ENCODE data around the gene FAM20A. TPM values are rescaled to one million over a fixed set of nuclear protein-coding genes. Genes with fewer than 3 reads are reported as not detected.

Gene FAM20A
- total RNA-seq, 1 donor from 2014 or later = 0.14 TPM

GRCh38 chr17:68572138-68572842, 28.9 kb downstream of the FAM20A start:
- no peaks in the 10 kb centered on the region for H3K9me3 Mint-ChIP-seq (ENCODE audit: unreplicated experiment)
- FAIRE-seq = no peak

GRCh38 chr17:68570526-68570925, 30.6 kb downstream of the FAM20A start:
- Histone ChIP-seq H4K20me1 (ENCODE audit: insufficient read depth, low read length) (no peaks in the 10 kb centered on the region), H3K4me2 (ENCODE audit: low read length) (no peak overlapping the region), H3K9me3 (ENCODE audit: insufficient read depth, low read depth, low read length) (no peaks in the 10 kb centered on the region), H3K4me3 (ENCODE audit: insufficient read depth, low read depth, low read length) (no peak overlapping the region), H3K4me1 (ENCODE audit: insufficient read depth, low read length) (no peaks in the 10 kb centered on the region), H2AFZ (ENCODE audit: low read depth, low read length) (no peak overlapping the region), H3K79me2 (ENCODE audit: insufficient read depth, low read length) (no peaks in the 10 kb centered on the region), H3K36me3 (ENCODE audit: insufficient read depth, low read length) (no peaks in the 10 kb centered on the region), H3K27ac (ENCODE audit: low read depth, low read length) (no peak overlapping the region), H3K9ac (ENCODE audit: low read length) (no peak overlapping the region), H3K27me3 (ENCODE audit: insufficient read depth, low read length) (no peaks in the 10 kb centered on the region)
- Mint-ChIP-seq H3K27me3 (ENCODE audit: low read depth, unreplicated experiment) (peaks cover 7% of the 10 kb centered on the region), H3K27ac (ENCODE audit: unreplicated experiment) (no peak overlapping the region), H3K4me1 (ENCODE audit: low read depth, unreplicated experiment) (no peaks in the 10 kb centered on the region), H3K4me3 (ENCODE audit: unreplicated experiment) (no peak overlapping the region), H3K9me3 (ENCODE audit: unreplicated experiment) (no peaks in the 10 kb centered on the region), H3K36me3 (ENCODE audit: low read depth, unreplicated experiment) (no peaks in the 10 kb centered on the region)
- TF ChIP-seq EZH2 (IDR thresholded peaks at IDR 0.05; ENCODE audit: insufficient read depth, low read length) (no peak), CTCF (IDR thresholded peaks at IDR 0.05; ENCODE audit: insufficient read depth, low read depth, low read length) (no peak)
- DNase-seq (ENCODE audit: low read depth) (no peak), FAIRE-seq (no peak)

More at GRCh38 chr17:68572138-68572842, 28.9 kb downstream of the FAM20A start:
- DNase-seq (ENCODE audit: low read depth) = no peak
- Histone ChIP-seq H3K36me3 (ENCODE audit: insufficient read depth, low read length) (no peaks in the 10 kb centered on the region), H3K27me3 (ENCODE audit: insufficient read depth, low read length) (no peaks in the 10 kb centered on the region), H3K4me2 (ENCODE audit: low read length) (no peak overlapping the region), H3K9ac (ENCODE audit: low read length) (no peak overlapping the region), H3K27ac (ENCODE audit: low read depth, low read length) (no peak overlapping the region), H3K79me2 (ENCODE audit: insufficient read depth, low read length) (no peaks in the 10 kb centered on the region), H4K20me1 (ENCODE audit: insufficient read depth, low read length) (no peaks in the 10 kb centered on the region), H3K9me3 (ENCODE audit: insufficient read depth, low read depth, low read length) (no peaks in the 10 kb centered on the region), H2AFZ (ENCODE audit: low read depth, low read length) (no peak overlapping the region), H3K4me3 (ENCODE audit: insufficient read depth, low read depth, low read length) (no peak overlapping the region), H3K4me1 (ENCODE audit: insufficient read depth, low read length) (no peaks in the 10 kb centered on the region)
- peaks cover 5% of the 10 kb centered on the region for H3K4me1 Mint-ChIP-seq (ENCODE audit: low read depth, unreplicated experiment)
- H3K27me3 Mint-ChIP-seq (ENCODE audit: low read depth, unreplicated experiment) = peaks cover 7% of the 10 kb centered on the region
- no peak overlapping the region for H3K4me3 Mint-ChIP-seq (ENCODE audit: unreplicated experiment)
- H3K27ac Mint-ChIP-seq (ENCODE audit: unreplicated experiment) = no peak overlapping the region
- TF ChIP-seq EZH2 (IDR thresholded peaks at IDR 0.05; ENCODE audit: insufficient read depth, low read length) (no peak), CTCF (IDR thresholded peaks at IDR 0.05; ENCODE audit: insufficient read depth, low read depth, low read length) (no peak)
- H3K36me3 Mint-ChIP-seq (ENCODE audit: low read depth, unreplicated experiment) = no peaks in the 10 kb centered on the region

DNA sequence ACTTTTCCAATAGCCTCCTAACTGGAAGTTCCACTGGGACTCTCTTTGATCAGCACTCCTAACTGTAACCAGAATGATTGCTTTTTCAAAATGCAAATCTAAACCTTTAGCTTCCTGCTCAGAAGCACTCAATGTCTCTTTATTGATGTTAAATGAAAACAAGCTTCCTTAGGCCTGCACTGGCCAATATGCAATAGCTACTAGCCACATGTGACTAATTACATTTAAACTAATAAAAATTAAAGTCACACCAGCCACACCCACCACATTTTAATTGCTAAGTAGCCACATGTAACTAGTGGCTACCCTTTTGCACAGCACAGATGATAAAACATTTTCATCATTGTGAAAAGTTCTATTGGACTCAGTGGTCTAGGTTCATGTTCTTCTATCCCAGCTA, 31.8 kb downstream of the FAM20A start:
- Histone ChIP-seq H3K9me3 (ENCODE audit: insufficient read depth, low read depth, low read length) (no peaks in the 10 kb centered on the region), H3K36me3 (ENCODE audit: insufficient read depth, low read length) (no peaks in the 10 kb centered on the region), H4K20me1 (ENCODE audit: insufficient read depth, low read length) (no peaks in the 10 kb centered on the region), H3K79me2 (ENCODE audit: insufficient read depth, low read length) (no peaks in the 10 kb centered on the region), H3K4me3 (ENCODE audit: insufficient read depth, low read depth, low read length) (no peak overlapping the region), H3K27ac (ENCODE audit: low read depth, low read length) (no peak overlapping the region), H3K9ac (ENCODE audit: low read length) (no peak overlapping the region), H2AFZ (ENCODE audit: low read depth, low read length) (no peak overlapping the region), H3K4me2 (ENCODE audit: low read length) (no peak overlapping the region), H3K27me3 (ENCODE audit: insufficient read depth, low read length) (no peaks in the 10 kb centered on the region), H3K4me1 (ENCODE audit: insufficient read depth, low read length) (no peaks in the 10 kb centered on the region)
- no peak overlapping the region for H3K4me3 Mint-ChIP-seq (ENCODE audit: unreplicated experiment)
- no peaks in the 10 kb centered on the region for H3K4me1 Mint-ChIP-seq (ENCODE audit: low read depth, unreplicated experiment)
- H3K27me3 Mint-ChIP-seq (ENCODE audit: low read depth, unreplicated experiment) = peaks cover 7% of the 10 kb centered on the region
- TF ChIP-seq EZH2 (IDR thresholded peaks at IDR 0.05; ENCODE audit: insufficient read depth, low read length) = no peak
- no peak for TF ChIP-seq CTCF (IDR thresholded peaks at IDR 0.05; ENCODE audit: insufficient read depth, low read depth, low read length)
- FAIRE-seq = no peak
- no peak for DNase-seq (ENCODE audit: low read depth)
- no peaks in the 10 kb centered on the region for H3K9me3 Mint-ChIP-seq (ENCODE audit: unreplicated experiment)
- H3K36me3 Mint-ChIP-seq (ENCODE audit: low read depth, unreplicated experiment) = no peaks in the 10 kb centered on the region
- H3K27ac Mint-ChIP-seq (ENCODE audit: unreplicated experiment) = no peak overlapping the region
